Stimulated activated naive CD8-positive, alpha-beta T cell treated with anti-CD3 and anti-CD28 coated beads, Interleukin-15, Interleukin-2, amounts not matched to agents 100 ng/mL and 50 ng/mL, for 24 hours (primary cell): Measurements from ENCODE around the gene RGL4.
A peak's percentile ranks its signal among the peaks of the same experiment; 100 is the strongest.

Source experiments
- H3K27ac Mint-ChIP-seq: one replicate; pipeline ENCODE4 v1.8.0; 2021; ENCODE audit warnings: mild to moderate bottlenecking, mixed read lengths
- H3K27me3 Mint-ChIP-seq: one replicate; pipeline ENCODE4 v1.8.0; 2021; ENCODE audit warnings: mixed read lengths
- H3K36me3 Mint-ChIP-seq: one replicate; pipeline ENCODE4 v1.8.0; 2021; ENCODE audit warnings: low read depth, mixed read lengths
- H3K4me1 Mint-ChIP-seq: one replicate; pipeline ENCODE4 v1.8.0; 2021; ENCODE audit warnings: low read depth, mixed read lengths
- H3K4me3 Mint-ChIP-seq: one replicate; pipeline ENCODE4 v1.8.0; 2021; ENCODE audit warnings: mild to moderate bottlenecking, mixed read lengths
- H3K9me3 Mint-ChIP-seq: one replicate; pipeline ENCODE4 v1.8.0; 2021; ENCODE audit warnings: mixed read lengths

The RGL4 gene

DNA sequence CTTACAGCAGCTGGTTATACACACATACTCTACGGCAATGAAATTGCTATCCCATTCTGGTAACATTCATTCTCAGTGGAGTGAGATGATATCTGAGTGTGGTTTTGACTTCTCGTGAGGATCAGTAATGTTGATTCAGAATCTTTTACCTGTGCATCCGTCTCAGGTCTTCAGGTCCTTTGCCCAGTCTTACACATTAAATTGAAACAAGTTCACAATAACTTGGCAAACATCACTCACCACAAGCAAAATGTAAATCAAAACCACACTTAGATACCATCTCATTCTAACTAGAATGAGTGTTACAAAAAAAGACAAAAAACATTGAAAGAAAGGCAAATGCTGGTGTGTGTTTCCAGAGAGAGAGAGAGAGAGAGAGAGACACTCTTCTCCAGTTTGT, 14.0 kb downstream of the RGL4 start:
- H3K27ac Mint-ChIP-seq = peak overlapping the region; percentile 95
- H3K4me1 Mint-ChIP-seq = peaks cover 79% of the 10 kb centered on the region
- peak overlapping the region; percentile 62 for H3K4me3 Mint-ChIP-seq
- peaks cover 93% of the 10 kb centered on the region for H3K36me3 Mint-ChIP-seq
- H3K9me3 Mint-ChIP-seq = no peaks in the 10 kb centered on the region
- no peaks in the 10 kb centered on the region for H3K27me3 Mint-ChIP-seq

DNA sequence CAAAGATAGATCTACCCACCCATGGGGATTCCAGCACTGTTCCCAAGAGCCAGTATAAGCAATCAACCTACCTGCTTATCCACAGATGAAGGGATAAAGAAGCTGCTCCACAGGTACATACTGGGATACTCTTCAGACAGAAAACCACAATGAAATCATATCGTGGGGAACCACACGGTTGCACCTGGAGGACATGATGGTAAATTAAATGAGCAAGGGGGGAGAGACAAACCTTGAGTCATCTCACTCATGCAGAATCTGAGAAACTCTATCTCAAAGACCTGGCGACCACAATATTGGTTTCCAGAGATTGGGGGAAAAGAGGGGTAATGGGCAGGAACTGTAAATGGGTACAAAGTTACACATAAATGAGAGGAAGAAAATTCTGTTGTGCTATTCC, 14.5 kb downstream of the RGL4 start:
- peak overlapping the region; percentile 95 for H3K27ac Mint-ChIP-seq
- peaks cover 81% of the 10 kb centered on the region for H3K4me1 Mint-ChIP-seq
- no peaks in the 10 kb centered on the region for H3K27me3 Mint-ChIP-seq
- H3K36me3 Mint-ChIP-seq = peaks cover 93% of the 10 kb centered on the region
- no peaks in the 10 kb centered on the region for H3K9me3 Mint-ChIP-seq
- peak overlapping the region; percentile 62 for H3K4me3 Mint-ChIP-seq

DNA sequence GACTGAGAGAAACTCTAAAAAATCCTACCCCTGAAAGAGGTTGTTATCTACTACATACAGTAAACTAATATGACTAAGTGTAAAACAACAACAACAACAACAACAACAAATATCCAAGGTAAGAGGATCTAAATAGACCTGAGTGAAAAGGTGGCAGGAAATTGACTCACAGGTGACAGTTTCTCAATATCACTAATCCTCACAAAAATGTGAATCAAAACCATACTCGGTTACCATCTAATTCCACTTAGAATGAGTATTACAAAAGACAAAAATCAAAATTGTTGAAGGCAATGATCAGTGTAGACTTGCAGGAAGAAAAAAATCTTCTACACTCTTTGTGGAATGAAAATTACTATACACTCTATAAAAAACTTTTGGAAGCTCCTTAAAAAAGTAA, 17.5 kb downstream of the RGL4 start:
- Mint-ChIP-seq H3K4me1 (peaks cover 72% of the 10 kb centered on the region), H3K27me3 (no peaks in the 10 kb centered on the region), H3K9me3 (no peaks in the 10 kb centered on the region), H3K4me3 (peak overlapping the region; percentile 46), H3K27ac (peak overlapping the region; percentile 65), H3K36me3 (peaks cover 80% of the 10 kb centered on the region)

DNA sequence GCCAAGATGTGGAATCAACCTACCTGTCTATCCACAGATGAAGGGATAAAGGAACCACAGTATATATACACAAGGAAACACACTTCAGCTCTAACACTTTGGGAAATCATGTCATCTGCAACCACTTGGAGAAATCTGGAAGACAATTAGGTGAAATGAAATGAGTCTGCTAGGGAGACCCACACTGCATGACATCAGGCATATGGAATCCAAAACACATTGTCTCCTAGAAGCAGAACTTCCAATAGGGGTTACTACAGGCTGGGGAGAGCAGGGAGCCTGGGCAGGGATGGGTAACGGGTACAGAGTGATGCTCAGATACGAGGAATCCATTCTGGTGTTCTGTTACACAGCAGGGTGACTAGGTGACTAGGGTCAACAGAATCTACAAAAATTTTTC, 18.3 kb downstream of the RGL4 start:
- peaks cover 71% of the 10 kb centered on the region for H3K4me1 Mint-ChIP-seq
- peak overlapping the region; percentile 65 for H3K27ac Mint-ChIP-seq
- no peak overlapping the region for H3K4me3 Mint-ChIP-seq
- H3K27me3 Mint-ChIP-seq = no peaks in the 10 kb centered on the region
- H3K36me3 Mint-ChIP-seq = peaks cover 78% of the 10 kb centered on the region
- no peaks in the 10 kb centered on the region for H3K9me3 Mint-ChIP-seq

DNA sequence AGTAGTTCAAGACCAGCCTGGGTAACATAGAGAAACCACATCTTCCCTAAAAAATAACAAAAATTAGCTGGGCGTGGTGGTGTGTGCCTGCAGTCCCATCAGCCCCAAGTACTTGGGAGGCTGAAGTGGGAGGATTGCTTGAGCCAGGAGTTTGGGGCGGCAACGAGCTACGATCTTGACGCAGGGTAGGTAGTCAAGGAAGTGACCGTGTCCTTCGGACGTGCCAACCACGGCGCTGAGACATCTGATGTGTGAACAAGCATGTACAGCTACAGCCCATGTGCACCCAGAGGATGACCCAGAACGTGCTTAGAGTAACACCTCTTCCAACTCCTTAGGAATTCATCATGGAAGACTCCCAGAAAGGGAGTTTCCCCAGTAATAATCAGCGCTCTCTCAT, 21.4 kb downstream of the RGL4 start:
- no peaks in the 10 kb centered on the region for H3K27me3 Mint-ChIP-seq
- H3K36me3 Mint-ChIP-seq = peaks cover 52% of the 10 kb centered on the region
- no peaks in the 10 kb centered on the region for H3K9me3 Mint-ChIP-seq
- no peak overlapping the region for H3K27ac Mint-ChIP-seq
- H3K4me1 Mint-ChIP-seq = peaks cover 58% of the 10 kb centered on the region
- H3K4me3 Mint-ChIP-seq = no peak overlapping the region

DNA sequence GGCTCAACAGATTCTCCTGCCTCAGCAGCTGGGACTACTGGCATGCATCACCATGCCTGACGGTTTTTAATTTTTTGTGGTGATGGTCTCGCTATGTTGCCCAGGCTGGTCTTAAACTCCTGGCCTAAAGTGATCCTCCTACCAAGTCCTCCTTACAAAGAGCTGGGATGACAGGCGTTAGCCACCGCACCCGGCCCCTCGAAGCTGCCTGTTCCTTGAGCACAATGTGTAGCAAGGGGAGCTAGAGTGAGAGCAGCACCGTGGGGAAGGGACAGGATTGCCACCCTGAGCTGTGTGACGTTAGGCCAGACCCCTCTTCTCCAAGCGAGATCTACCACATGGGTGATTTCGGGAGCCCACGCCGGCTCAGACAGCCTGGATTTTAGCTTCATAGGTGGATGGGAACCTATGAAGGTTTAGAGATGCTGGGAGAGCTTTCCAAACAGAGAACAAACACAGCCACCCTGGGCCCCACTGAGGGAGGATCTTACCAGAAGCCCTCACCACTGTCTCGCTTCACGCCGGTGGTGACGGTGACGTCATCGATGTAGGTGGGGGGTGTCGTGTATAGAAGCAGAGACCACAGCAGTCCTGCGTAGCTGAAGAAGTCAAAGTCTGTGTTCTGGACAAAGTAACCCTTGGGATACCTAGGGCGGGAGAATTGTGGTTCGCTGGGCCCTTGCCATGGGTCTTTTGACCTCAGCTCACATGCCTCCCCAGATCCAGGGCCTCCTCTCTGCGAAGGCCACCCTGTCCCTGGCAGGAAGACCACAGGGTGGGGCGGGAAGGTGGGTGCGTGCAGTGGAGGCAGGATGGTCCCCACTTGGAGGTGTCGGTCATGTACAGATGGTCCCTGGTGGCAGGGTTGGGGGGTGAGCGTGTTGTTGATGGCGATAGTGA, 23.1 kb downstream of the RGL4 start:
- peaks cover 36% of the 10 kb centered on the region for H3K36me3 Mint-ChIP-seq
- H3K27me3 Mint-ChIP-seq = no peaks in the 10 kb centered on the region
- H3K4me1 Mint-ChIP-seq = peaks cover 45% of the 10 kb centered on the region
- peak overlapping the region; percentile 55 for H3K27ac Mint-ChIP-seq
- no peak overlapping the region for H3K4me3 Mint-ChIP-seq
- H3K9me3 Mint-ChIP-seq = no peaks in the 10 kb centered on the region

DNA sequence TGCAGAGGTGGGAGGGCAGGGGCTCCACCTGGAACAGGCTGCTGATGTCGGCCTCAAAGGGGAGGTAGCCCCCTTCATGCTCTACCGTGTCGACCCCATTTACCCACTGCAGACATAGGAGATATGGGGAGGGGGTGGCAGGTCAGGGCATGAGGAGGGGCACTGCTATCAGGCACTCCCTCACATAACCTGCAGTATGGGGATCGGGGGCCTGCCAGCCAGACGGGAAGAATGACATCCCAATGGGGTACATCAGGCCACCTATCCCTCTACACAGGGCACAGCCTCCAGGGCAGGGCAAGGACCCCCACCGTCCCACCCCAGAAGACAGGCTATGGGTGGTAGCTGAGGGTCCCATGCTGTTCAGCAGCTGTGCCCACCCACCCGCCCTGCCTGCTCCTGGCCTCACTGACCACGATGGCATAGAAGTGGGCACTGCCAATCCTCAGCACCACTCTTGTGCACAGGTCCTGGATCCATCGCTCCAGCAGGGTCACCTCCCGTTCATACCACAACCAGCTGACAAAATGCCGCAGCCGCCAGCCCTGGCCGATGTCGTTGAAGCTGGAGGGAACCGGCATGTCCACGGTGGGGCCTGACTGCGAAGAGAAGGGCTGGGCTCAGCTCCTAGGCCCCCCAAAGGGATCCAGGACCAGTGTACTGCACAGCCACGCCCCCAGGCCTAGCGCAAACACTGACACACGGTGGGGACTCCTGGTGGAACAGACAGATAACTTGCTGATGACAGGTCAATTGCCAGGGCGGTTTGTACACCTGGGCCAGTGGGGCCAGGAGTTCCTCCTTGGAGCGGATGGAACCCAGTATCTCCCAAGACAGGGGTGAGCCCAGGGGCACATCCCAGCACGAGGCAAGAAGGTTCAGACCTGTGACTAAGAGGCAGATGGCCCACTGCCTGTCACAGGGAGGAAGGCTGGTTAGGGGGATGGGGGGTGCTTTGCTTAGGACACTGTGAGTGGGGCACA, 24.1 kb downstream of the RGL4 start:
- Mint-ChIP-seq H3K4me3 (peak overlapping the region; percentile 76), H3K9me3 (no peaks in the 10 kb centered on the region), H3K27ac (peak overlapping the region; percentile 55), H3K4me1 (peaks cover 35% of the 10 kb centered on the region), H3K27me3 (no peaks in the 10 kb centered on the region), H3K36me3 (peaks cover 26% of the 10 kb centered on the region)

DNA sequence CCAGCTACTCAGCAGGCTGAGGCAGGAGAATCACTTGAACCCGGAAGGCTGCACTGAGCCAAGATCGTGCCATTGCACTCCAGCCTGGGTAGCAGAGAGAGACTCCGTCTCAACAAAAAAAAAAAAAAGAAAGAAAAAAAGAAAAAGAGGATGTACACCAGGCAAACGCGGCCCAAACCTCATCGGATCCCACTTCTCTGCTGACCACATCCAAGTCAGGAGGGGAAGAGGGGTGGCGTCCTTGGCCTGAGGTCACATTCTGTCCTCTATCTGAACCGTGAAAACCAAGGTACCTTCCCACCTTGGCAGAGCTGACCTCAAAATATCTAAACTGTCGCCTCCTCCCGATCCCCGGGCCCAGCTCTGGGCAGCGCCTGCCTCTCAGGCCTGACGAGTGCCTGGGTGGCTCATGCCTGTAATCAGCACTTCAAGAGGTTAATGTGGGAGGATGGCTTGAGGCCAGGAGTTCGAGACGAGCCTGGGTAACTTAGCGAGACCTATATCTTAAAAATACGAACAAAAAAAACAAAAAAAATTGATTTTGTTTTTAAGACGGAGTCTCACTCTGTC, 25.1 kb downstream of the RGL4 start:
- Mint-ChIP-seq H3K27ac (peak overlapping the region; percentile 49), H3K9me3 (no peaks in the 10 kb centered on the region), H3K27me3 (no peaks in the 10 kb centered on the region), H3K4me3 (peak overlapping the region; percentile 76), H3K4me1 (peaks cover 28% of the 10 kb centered on the region), H3K36me3 (peaks cover 16% of the 10 kb centered on the region)

DNA sequence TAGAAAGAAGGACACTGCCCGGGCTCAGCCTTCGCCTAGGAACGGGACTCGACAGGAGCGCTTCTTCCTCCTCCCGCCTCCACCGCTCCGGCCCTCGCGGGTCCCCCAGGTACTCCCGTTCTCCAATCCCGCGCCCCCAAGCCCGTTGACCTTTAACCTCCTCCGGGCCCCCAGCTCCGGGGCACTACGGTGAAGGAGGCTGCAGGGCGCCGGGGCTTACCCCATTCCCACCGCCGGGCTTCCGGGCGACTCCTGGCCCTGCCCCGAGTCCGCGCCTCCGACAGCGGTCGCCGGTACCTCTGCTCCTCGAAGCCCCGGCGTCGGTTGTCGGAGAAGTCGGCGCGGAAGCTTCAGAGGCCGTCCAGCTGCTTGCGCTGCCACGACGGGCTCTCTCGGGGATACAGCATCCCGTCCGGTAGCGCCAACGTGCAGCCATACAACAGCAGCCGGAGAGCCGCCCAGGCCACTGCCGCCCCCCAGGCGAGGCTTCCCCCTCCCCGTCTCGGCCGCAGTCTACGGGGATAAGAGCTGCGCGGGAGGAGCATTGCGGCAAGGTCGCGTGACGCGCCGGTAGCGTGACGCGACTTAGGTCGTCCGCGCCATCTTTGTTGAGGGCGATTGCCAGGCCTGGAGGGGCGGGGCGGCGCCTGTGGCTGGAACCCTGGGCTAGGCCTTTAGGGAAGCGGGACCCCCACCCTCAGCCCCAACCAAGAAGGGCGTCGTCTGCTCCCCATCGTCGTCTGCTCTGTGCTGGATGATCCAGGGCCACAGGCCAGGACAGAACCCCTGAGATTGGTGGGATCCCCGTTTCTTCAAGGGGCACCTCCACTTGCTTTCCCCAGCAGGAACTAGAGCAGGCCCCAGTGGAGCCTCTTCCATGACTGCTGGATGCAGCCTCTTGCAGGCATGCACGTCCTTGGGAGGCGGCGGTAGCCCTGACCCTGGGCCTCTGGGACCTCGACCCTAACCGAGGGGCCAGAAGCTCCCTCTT, 26.3 kb downstream of the RGL4 start:
- Mint-ChIP-seq H3K27ac (peak overlapping the region; percentile 65), H3K4me1 (peaks cover 28% of the 10 kb centered on the region), H3K4me3 (peak overlapping the region; percentile 76), H3K9me3 (no peaks in the 10 kb centered on the region), H3K36me3 (peaks cover 8% of the 10 kb centered on the region), H3K27me3 (no peaks in the 10 kb centered on the region)

DNA sequence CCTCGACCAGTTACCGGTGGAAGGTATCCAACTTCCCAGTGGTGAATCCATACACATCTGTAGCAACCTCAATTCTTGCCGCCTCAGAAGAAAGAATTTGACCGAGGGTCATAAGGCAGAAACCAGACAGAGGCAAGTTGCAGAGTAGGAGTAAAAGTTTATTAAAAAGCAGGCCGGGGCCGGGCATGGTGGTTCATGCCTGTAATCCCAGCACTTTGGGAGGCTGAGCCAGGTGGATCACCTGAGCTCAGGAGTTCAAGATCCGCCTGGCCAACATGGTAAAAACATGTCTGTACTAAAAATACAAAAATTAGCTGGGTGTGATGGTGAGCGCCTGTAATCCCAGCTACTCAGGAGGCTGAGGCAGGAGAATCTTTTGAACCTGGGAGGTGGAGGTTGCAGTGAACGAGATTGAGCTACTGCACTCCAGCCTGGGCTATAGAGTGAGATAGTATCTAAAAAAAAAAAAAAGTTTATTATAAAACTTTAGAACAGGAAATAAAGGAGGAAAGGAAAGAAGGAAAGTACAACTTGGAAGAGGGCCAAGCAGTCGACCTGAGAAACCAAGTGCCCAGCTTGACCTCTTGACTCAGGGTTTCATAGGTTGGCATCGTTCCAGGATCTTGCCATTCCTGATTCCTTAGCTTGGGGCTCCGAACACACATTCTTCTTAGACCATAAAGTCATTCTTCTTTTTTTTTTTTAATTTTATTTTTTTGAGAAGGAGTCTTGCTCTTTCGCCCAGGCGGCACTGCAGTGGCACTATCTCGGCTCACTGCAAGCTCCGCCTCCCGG, 27.8 kb downstream of the RGL4 start:
- Mint-ChIP-seq H3K9me3 (no peaks in the 10 kb centered on the region), H3K36me3 (peaks cover 8% of the 10 kb centered on the region), H3K4me3 (no peak overlapping the region), H3K4me1 (peaks cover 25% of the 10 kb centered on the region), H3K27me3 (no peaks in the 10 kb centered on the region), H3K27ac (no peak overlapping the region)

DNA sequence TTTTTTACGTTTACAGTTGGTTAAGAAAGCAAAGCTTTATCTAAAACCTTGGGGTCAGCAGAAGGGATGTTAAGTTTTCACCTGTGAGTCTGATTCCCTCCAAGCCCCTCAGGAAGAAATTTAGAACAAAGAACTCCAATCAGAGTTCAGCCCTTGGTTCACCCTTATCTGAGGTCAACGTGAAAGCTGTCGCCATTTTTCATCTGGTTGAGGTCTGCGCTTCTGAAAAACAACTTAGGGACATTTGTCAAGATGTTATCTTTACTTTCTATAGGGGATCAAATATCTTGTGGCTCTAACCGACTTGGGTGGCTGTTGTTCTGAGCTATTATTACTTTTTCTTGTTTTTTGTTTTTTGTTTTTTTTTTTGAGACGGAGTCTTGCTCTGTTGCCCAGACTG, 30.0 kb downstream of the RGL4 start:
- no peaks in the 10 kb centered on the region for H3K36me3 Mint-ChIP-seq
- H3K27ac Mint-ChIP-seq = no peak overlapping the region
- H3K9me3 Mint-ChIP-seq = no peaks in the 10 kb centered on the region
- H3K4me3 Mint-ChIP-seq = no peak overlapping the region
- H3K27me3 Mint-ChIP-seq = no peaks in the 10 kb centered on the region
- peaks cover 8% of the 10 kb centered on the region for H3K4me1 Mint-ChIP-seq

DNA sequence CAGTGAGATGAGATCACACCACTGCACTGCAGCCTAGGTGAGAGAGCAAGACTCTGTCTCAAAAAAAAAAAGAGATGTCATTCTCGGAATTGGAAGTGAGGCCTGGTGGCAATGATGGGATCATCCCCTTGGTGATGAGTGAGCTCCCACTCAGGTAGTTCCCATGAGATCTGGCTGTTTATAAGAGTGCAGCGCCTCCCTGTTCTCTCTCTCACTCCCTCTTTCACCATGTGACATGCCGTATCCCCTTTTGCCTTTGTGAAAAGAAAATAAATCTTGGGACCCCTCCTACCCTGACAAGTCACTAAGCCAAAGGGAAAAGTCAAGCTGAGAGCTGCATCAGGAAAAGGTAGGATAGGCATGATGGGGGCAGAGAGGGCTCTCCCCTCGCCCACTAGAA, 31.3 kb downstream of the RGL4 start:
- Mint-ChIP-seq H3K9me3 (no peaks in the 10 kb centered on the region), H3K27me3 (no peaks in the 10 kb centered on the region), H3K27ac (no peak overlapping the region), H3K4me1 (peaks cover 5% of the 10 kb centered on the region), H3K36me3 (no peaks in the 10 kb centered on the region), H3K4me3 (no peak overlapping the region)

DNA sequence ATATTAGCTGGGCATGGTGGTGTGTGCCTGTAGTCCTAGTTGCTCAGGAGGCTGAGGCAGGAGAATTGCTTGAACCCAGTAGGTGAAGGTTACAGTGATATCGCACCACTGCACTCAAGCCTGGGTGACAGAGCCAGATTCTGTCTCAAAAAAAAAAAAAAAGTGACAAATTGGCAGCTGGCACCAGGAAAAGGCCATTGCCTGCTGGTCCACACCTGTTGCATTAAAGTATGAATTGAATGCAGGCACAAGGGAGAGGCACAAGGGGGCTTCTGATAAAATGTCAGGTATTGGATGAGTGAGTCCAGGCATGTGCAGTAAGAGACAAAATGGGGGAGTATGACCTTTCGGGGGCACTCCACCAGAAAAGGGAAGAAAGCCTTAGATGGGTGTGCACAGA, 31.9 kb downstream of the RGL4 start:
- Mint-ChIP-seq H3K36me3 (no peaks in the 10 kb centered on the region), H3K4me3 (no peak overlapping the region), H3K27ac (no peak overlapping the region), H3K27me3 (no peaks in the 10 kb centered on the region), H3K9me3 (no peaks in the 10 kb centered on the region), H3K4me1 (no peaks in the 10 kb centered on the region)
